GM10266 (cell line): ENCODE results near the gene CCDC85C.

Source experiments
- DNase-seq: peaks from one replicate; pipeline ENCODE4 v3.0.0; 2012; ENCODE audit errors: extremely low spot score
- CTCF ChIP-seq: IDR thresholded peaks from 2 replicates; pipeline ENCODE4 v1.5.1; 2012; ENCODE audit warnings: mild to moderate bottlenecking, low read depth; ENCODE audit not compliant: control insufficient read depth, insufficient read depth; ENCODE audit errors: missing control alignments

CCDC85C gene

DNA sequence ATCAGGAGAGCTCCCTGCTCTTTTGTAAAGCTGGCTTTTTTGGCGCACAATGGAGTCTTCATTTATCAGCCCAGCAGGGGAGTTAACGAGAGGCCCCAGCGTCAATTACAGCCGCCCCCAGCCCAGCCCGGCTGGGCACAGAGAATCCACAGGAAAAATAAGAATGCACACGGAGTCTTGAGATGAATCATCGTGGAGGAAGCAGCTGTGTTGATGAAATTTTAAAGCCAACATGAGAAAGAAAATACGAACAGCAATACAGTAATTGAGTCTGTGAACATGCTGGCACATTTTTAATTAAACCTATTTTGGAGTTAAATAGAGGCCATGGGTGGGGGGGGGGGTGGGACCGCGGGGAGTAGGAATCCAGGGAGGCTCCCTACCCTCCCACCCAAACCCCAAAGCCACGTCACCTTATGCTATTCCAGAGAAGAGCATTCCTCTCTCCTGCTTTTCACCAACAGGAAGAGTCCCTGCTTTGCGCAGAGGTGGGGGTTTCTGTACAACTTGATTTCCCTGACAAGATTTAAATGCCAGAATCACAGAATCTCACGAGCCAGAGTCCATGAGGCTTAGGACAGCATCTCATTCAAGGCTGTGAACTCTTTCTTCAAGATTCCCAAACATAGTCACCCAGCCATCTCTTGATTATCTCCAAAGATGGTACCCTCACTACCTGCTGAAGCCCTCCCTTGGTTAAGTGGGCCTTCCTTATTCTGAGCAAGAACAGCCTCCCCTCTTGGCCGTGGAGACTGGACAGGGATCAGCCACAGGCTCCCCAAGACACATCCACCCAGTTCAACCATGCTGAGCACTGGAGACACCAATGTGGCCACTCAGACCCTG is 72.5 kb downstream of the CCDC85C start:
- no peak for TF ChIP-seq CTCF
- no peak for DNase-seq

DNA sequence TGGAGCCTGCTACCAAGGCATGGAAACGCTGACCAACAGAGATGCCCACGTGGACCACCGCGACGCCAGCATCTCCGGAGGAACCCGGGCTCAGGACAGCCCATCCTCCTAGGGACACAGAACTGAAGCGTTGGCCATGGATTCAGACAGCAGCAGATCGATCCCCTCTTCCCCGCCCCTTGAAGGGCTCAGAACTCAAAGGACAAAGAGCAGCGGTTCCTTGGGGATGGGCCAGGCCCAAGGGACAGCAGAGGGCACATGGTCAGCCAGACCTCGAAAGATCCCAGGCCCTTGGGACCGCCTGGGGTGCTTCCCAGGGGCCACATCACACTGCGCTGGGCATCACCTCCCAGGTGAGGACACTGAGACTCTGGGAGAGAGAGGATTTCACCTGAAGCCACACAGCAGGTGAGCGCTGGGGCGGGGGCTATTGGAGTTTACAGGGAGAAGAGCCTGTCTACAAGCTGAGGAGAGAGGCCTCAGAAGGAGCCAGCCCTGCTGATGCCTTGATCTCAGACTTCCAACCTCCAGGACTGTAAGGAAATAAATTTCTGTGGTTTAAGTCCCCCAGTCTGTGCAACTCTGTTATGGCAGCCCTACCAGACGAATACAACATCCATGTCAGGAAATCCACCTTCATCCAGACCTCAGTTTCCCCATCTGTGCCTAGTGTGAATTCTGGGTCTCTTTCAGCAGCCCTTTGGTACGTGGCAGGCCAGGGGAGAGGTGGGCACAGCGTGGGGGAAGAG is 73.4 kb downstream of the CCDC85C start:
- no peak for TF ChIP-seq CTCF
- no peak for DNase-seq

- DNase-seq = no peak
- no peak for TF ChIP-seq CTCF
Measured at GRCh38 chr14:99529899-99530298, 74.1 kb downstream of the CCDC85C start.

- TF ChIP-seq CTCF = no peak
- no peak for DNase-seq
Measured at GRCh38 chr14:99527427-99528076, 76.5 kb downstream of the CCDC85C start.

DNA sequence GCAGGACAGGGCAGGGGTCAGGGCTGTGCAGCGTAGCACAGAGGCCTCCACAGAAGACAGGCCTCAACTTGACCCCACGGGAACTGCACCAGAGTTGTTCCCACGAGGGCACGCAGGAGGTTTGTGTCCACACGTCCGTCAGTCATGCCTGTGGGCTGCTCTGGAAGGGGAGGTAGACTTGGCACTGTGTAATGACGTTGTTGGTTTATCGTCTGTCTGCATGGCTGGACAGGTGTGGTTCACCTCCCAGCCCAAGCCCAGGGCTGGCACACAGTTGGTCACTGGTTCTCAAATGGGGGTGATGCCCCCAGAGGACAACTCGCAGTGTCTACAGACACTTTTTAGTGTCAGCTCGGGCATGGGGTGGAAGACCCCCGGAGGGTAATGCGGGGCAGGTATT is 77.0 kb downstream of the CCDC85C start:
- TF ChIP-seq CTCF = no peak
- no peak for DNase-seq

GRCh38 chr14:99525699-99526080 is 78.3 kb downstream of the CCDC85C start:
- no peak for DNase-seq
- no peak for TF ChIP-seq CTCF
